Dedifferentiated amniotic fluid mesenchymal stem cell (primary cell): ENCODE results near the gene RALGAPB.
A peak's percentile ranks its signal among the peaks of the same experiment; 100 is the strongest.
"Not testable (repeated sequence)": the region's sequence is repeated elsewhere in the genome, so short reads cannot be mapped to it uniquely, and the experiment has no call there.

Experiments used
- DNase-seq: peaks from one replicate; pipeline ENCODE4 v3.0.0-alpha.2; 2016; ENCODE audit errors: extremely low spot score

RALGAPB gene

DNA sequence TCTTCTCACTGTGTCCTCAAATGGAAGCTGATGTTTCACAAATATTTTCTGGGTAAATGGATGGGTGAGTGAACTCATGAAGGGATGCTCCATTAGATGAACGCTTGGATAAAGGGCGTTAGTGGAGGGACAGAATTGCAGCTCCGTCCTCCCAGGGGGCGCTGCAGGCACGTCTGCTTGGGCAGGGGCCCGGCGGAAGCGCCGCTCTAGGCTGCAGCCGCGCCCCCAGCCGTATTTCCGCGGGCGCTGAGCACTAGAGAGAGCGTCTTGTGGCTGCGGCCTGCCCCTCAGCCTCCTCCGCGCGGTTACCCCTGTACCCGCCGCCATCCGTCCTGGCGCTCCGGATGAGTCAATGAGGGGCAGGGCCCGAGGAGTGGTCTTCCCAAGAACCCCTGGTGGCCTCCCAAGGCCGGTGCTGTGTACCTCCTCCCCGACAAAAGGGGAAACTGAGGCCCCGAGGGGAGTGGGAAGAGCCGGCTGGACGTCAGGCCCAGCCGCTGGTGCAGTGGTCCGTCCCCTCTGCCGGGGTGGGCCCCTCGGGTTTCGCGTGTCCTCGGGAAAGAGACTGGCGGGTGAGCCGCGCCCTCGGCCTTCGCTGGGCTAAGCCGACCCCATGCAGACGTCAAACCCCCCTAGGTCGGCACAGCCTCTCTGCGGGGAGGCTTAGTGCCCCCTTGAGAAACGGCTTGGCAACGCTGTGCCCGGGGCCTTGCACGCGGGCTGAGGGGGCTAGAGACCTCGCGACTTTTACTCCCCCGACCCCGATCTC lies 26.0 kb upstream of the RALGAPB start:
- DNase-seq, result peak; percentile 86

DNA sequence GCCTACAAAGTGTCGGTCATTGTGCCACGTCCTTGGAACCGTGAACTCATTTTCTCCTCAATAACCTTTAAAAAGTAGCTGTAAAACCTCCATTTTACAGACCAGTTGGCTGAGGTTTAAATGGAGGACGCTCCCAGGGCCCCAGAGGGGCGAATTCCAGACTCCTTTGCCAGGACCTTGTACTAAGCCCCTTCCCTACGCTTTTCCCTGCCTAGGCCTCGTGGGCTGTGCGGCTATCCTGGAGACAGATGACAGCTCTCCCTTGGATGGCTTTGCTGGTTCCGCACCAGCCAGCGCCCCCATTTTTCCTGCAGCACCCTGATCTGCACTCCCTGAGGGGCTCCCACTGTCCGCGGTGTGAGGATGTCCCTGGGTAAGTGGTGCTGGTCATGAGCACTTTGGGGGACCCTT lies 25.4 kb upstream of the RALGAPB start:
- peak; percentile 12 for DNase-seq

DNA sequence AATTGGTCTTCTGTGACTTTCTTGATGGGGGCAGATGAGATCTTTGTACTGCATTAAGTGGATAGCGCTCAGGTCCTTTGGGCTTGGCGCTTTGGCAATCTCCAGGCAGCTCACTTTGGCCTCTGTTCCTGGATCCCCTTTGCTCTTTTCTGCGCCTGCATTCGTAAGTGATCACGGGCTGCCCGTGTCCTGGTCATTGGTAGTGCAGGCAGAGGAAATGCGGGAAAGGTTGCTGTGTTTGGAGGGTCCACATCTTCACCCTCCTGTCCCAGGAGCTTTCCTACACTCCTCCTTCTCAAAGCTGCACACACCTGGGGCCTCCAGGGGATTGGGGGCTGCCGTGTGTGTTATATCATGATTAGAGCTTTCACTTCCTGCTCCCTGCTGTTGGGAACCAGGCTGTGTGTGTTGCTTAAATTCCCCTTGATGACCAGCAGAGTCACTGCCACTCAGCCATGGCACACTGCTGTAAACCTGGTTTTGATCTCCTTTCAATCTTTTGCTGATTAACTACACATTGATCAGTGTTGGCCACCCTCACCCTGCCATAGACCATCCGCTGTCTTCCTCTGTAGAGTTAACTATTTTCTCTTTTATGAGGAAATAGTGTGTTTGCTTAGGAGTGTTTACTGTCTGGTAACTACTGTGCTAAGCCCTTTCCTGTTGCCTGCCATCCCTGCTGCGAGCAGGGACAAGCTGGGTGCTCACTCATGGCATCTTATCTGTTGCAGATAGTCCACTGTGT lies 24.5 kb upstream of the RALGAPB start:
- peak; percentile 0 for DNase-seq

DNA sequence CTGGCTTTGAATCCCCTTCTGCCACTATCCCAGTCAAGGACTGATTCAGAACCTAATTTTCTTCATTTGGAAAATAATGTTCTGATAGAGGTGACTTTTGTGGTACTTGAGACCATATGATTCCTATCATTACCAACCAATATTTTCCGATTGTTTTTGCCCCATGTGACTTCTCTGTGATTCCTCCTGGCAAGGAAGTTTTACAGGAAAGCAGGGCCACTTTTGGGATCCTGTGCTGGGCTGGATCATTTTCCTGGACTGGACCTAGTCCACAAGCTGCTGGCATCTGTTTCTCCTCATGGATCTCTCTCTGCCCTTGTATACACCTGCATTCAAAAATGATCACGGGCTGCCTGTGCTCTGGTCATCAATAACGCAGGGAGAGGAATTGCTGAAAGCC lies 23.6 kb upstream of the RALGAPB start:
- DNase-seq, result no peak

DNA sequence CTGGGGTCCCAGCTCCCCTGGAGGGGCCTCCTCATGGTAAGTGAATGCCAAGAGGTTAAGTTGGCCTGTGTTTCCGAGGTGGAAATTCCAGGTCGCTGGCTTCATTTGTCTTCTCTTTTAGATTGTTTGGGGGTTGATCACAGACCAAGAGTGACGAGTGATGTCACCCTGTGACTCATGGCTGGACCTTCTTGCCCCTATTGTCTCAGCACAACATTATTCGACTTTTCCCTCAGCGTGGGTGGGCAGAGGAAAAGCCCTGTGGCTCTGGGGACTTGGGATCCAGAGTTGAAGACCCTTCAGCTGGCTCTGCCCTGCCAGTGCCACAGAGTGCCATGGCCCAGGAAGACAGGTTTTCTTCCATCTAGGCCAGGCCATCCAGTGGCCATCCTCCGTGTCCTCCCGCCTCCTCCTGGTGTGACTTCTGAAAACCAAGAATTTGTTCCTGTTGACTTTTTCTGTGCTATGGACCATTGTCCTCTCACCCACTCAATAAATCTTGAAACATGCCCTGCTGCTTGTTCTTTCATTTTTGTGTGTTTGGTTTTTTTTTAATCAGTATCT lies 22.1 kb upstream of the RALGAPB start:
- no peak for DNase-seq

DNA sequence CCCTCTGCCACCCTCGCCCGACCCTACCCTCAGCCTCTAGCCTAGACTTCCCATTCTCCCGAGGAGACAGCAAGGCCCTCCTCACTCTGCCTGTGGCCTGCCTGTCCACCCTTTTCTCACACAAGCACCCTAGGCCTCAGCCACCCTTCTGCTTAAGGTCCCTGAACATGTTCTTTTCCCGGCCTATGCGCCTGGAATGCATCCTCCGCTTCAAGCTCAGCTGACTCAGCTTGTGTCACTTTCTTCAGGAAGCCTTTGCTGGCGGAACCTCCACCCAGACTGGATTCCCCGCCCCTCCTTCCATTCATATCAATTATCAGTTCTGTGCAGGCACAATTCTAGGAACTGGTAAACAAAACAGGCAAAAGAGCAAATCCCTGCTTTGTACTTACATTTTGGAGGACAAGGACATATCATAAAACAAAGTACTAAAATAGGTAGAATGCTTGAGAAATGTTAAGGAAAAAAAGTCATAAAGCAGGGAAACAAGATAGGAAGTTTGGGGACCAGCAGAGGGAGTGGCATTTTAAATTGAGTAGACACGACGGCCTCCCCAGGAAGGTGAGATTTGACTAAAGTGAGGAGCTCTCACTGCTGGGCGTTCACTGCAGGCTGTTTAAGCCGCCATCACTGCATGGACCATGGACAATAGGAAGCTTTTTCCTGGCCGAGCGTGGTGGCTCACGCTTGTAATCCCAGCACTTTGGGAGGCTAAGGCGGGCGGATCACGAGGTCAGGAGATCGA lies 19.6 kb upstream of the RALGAPB start:
- peak; percentile 8 for DNase-seq

DNA sequence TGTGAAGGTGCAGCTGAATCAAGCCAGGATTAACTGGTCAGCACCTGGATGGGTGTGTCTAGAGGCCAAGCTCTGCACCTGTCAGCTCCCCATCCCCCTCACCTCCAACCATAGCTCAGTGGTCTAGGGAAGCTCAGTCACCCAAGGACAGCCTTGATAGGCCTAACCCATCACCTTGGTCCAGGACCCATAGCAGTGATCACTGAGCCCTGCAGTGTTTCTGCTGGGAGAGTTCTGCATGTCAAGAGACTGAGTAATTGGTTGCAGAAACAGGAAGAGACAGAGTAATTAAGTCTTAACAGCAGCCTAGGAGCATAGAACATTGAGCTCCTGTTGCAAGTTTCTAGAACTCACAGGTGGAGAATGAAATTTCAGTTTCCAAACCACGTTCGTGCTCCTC lies 18.7 kb upstream of the RALGAPB start:
- peak; percentile 0 for DNase-seq

DNA sequence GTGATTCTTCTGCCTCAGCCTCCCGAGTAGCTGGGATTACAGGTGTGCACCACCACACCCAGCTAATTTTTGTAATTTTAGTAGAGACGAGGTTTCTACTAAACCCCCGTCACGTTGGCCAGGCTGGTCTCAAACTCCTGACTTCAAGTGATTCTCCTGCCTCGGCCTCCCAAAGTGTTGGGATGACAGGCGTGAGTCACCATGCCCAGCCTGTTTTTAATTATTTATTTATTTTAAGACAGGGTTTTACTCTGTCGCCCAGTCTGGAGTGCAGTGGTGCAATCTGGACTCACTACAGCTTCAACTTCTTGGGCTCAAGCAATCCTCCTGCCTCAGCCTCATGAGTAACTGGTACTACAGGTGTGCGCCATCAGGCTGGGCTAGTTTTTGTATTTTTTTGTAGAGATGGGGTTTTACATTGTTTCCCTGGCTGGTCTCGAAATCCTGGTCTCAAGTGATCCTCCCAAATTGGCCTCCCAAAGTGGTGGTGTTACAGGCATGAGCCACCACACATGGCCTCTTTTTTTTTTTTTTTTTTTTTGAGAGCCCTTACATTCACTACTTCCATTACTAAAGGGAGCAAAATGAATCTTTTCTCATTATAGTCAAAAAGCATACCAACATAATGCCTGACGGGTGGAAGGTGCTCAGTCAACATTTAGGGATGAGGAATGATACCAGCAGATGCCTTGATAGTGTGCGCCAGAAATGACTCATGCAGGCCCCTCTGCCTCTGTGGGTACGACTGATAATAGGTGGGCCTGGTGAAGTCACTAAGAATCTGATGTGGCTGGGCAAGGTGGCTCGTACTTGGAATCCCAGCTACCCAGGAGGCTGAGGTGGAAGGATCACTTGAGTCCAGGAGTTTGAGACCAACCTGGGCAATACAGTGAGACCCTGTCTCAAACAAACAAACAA lies 17.8 kb upstream of the RALGAPB start:
- DNase-seq, result peak; percentile 11

DNA sequence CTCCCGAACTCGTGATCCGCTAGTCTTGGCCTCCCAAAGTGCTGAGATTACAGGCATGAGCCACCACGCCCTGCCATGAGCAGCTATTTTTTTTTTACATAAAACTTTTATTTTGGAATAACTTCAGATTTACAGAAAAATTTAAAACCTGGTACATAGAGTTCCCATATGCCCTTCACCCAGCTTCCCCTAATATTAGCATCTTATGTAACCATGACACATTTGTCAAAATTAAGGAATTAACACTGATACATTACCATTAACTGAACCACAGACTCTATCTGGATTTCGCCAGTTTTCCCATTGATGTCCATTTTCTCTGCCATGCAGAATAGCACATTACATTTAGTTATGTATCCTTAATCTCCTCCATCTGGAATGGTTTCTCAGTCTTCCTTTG lies 14.3 kb upstream of the RALGAPB start:
- DNase-seq, result peak; percentile 3

DNA sequence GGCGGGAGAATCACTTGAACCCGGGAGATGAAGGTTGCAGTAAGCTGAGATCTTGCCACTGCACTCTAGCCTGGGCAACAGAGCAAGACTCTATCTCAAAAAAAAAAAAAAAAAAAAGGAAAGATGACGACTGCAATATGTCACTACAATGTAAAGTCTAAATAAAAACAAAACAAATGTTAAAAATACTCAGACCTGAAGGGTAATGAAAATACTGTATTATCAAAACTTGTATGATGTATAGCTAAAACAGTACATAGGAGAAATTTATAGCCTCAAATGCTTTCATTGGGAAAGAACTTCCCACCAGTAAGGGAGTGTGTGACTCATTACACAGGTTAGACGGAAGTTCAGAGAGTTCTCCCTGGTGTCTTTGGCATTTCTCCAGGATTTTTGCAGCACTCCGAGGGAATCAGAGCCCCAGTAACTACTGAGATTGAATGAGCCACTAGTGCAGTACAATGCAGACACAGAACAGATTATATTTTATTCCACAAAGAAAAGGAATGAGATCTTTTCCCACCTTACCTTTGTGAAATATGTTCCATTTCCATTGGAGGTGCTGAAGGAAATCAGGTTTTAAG lies 12.5 kb upstream of the RALGAPB start:
- DNase-seq, result no peak

DNA sequence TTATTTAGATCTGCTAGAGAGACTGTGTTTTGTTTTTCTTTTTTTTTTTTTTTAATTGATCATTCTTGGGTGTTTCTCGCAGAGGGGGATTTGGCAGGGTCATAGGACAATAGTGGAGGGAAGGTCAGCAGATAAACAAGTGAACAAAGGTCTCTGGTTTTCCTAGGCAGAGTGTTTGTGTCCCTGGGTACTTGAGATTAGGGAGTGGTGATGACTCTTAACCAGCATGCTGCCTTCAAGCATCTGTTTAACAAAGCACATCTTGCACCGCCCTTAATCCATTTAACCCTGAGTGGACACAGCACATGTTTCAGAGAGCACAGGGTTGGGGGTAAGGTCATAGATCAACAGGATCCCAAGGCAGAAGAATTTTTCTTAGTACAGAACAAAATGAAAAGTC lies 12.0 kb upstream of the RALGAPB start:
- DNase-seq, result not testable (repeated sequence)

DNA sequence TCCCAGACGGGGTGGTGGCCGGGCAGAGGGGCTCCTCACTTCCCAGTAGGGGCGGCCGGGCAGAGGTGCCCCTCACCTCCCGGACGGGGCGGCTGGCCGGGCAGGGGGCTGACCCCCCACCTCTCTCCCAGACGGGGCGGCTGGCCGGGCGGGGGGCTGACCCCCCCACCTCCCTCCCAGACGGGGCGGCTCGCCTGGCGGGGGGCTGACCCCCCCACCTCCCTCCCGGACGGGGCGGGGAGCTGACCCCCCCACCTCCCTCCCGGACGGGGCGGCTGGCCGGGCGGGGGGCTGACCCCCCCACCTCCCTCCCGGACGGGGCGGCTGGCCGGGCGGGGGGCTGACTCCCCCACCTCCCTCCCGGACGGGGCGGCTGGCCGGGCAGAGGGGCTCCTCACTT lies 11.5 kb upstream of the RALGAPB start:
- DNase-seq, result not testable (repeated sequence)

DNA sequence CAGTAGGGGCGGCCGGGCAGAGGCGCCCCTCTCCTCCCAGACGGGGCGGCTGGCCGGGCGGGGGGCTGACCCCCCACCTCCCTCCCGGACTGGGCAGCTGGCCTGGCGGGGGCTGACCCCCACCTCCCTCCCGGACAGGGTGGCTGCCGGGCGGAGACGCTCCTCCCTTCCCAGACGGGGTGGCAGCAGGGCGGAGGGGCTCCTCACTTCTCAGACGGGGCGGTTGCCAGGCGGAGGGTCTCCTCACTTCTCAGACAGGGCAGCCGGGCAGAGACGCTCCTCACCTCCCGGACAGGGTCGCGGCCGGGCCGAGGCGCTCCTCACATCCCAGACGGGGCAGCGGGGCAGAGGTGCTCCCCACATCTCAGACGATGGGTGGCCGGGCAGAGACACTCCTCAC lies 11.1 kb upstream of the RALGAPB start:
- not testable (repeated sequence) for DNase-seq

DNA sequence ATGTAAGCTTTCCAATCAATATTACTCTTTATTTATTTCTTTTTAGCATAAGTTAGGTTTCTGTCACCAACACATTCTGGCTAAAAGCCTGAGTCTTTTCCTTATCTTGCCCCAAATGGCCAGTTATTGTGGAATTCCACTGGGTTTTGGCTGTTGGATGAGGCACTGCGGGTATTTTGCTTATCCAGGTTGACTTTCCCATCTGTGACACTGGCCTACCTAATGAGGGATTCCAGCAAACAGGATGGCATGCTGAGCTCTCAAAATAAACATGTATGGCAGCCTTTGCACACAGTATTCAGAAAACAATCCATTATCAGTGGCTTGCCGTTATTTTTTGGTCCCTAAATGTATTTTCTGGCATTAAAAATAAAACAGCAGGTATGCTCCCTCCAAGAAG lies 6.5 kb upstream of the RALGAPB start:
- DNase-seq, result no peak

DNA sequence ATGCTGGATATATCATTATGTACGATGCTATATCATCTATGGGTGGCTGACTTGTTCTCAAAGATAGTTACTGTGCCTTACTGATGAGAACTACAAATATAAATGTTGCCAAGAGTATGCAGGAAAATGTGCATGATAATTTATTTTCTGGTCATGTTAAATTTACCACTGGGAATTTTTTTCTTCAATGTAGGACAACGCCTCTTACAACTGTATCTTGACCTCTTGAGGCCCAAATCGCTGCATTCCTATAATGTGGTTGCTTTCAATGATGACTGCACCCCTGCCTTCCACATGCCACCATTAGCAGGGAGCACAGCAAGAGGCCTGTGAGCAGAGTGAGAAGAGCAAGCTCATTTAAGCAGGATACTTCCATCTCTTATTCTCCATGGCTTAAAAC lies 5.7 kb upstream of the RALGAPB start:
- DNase-seq, result no peak

DNA sequence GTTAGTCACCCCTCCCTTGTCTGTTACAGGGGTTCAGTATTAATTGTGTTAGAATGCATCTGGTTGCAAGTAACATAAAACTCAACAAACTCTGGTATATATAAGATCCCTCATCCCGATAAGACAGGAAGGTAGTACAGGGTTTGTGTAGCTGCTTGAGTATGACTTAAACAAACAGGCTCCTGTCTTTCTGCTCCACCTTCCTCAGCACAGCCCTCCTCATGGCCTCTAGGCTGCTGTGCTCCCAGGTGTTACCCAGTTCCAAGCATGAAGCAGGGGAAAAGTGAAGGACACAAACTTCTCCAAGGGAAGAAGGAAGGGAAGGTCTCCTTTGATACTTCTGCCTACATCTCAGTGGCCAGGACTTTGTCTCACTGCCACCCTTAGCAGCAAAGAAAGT lies 1.4 kb upstream of the RALGAPB start:
- DNase-seq, result no peak

DNA sequence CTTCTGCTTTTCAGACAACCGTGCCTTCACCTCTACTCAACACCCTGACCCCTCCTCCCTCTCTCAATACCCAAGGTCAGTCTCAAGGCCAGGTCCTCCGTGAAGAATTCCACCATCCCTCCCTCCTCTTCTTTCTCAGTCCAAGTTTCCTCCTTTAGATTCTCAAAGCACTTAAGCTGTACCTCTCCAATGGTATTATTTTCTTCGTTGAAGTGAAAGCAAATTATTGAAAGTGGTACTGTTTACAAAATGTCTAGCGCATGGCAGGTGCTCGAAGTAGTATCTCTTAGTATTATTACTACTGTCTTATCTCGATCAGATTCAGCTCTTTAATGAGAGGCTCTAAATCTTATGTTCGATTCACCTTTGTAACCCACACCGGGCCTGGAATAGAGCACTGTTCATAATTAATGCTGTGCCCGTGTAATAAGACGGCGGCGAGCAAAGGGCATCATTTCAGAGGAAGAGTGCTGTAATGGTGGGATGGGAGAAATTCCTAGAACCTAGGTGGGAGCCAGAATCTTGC lies 593 bp upstream of the RALGAPB start:
- no peak for DNase-seq

DNA sequence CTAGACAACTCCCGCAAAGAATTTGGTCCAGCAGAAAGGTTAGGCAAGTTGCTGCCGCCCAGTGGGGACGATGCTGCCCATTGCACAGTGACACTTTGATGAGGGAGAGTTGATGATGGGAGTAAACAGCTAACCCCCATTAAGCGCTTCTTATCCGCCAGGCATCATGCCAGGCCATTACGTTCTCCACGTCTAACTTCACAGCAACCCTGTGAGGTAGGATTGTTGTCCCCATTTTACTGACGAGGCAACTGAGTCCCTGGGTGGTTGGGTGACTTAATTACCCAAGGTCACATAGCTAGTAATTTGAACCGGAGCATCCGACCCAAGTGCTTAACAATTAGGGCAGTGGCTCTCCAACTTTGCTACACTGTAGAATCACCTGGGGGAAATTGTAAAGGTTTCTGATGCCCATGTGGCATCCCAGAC lies 738 bp downstream of the RALGAPB start:
- DNase-seq, result no peak

DNA sequence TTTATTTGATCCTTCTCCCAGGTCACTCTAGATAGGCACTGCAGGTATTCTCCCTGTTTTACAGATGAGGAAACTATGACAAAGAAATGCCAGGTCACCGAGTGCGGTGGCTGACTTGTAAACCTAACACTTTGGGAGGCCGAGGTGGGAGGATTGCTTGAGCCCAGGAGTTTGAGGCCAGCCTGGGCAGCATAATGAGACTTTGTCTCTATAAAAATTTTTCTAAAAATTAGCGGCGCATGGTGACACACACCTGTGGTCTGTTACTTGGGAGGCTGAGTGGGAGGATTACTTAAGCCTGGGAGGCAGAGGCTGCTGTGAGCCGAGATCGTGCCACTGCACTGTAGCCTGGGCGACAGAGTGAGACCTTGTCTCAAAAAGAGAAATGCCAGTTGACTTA lies 5.1 kb downstream of the RALGAPB start:
- DNase-seq, result no peak

DNA sequence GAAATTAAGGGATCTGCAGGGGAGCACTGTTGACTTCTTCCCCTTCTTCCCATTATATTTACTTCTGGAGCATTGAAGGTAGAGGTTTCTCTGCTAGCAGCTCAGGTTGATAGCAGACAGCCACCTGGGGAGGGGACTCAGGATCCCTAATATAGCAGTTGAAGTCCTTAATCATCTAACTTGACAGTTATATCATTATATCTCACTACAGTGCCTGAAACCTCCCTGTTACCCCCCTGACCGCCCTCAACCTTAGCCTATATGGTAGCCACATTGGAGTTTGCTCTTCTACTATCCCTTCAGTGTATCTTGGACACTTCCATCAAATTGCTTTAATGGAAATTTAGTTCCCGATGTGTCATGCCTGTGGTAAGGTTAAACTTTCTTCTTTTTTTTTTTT lies 7.0 kb downstream of the RALGAPB start:
- no peak for DNase-seq

DNA sequence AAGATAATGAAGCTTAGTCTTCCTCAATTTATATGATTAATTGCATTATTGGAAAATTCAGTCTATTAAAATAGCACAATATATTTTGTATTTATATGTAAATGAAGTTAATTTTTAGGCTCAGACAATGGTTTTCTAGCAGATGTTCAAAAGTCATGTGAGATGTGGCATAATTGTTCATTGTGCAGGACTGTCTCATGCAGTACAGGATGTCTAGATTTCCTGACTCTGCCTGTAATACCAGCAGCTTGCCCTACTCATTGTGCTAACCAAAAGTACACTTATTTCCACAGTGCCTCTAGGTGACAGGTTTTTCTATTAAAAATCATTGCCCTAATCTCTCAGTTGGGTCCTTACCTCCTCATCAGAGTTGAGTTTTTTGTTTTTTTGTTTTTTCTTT lies 12.4 kb downstream of the RALGAPB start:
- DNase-seq, result no peak
